Measurements from ENCODE around the gene IQCE.

Gene IQCE

DNA sequence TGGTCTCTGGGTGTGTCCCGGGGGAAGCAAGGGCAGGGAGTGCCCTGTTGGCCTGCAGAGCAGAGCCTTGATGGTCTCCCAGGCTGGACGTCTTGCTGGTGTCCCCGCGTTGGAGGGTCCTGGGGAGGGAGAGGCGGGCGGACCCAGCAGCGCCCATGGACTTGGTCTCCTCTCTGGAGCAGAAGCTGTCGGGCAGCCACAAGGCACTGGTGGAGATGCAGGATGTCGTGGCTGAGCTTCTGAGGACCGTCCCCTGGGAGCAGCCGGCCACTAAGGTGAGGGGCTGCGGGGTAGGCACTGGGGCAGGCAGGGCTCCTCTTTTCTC lies 93.9 kb downstream of the IQCE start:
- TF ChIP-seq POLR2A (IDR thresholded peaks at IDR 0.05; ENCODE audit: low read length) = no peak
- TF ChIP-seq GATA1 (IDR thresholded peaks at IDR 0.05; ENCODE audit: low read depth, low read length) = no peak
- no peak for DNase-seq

DNA sequence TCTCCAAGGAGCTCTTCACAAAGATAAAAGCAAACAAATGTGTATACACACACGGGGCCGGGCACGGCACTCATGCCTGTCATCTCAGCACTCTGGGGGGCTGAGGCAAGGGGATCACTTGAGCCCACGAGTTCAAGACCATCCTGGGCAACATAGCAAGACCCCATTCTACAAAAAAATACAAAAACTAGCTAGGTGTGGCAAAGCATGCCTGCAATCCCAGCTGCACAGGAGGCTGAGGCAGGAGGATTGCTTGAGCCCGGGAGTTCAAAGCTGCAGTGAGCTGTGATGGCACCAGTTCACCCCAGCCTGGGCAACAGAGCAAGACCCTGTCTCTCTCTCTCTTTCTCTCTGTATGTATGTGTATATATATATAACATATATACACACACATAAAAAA lies 95.3 kb downstream of the IQCE start:
- DNase-seq = no peak
- TF ChIP-seq GATA1 (IDR thresholded peaks at IDR 0.05; ENCODE audit: low read depth, low read length) (no peak), POLR2A (IDR thresholded peaks at IDR 0.05; ENCODE audit: low read length) (no peak)

DNA sequence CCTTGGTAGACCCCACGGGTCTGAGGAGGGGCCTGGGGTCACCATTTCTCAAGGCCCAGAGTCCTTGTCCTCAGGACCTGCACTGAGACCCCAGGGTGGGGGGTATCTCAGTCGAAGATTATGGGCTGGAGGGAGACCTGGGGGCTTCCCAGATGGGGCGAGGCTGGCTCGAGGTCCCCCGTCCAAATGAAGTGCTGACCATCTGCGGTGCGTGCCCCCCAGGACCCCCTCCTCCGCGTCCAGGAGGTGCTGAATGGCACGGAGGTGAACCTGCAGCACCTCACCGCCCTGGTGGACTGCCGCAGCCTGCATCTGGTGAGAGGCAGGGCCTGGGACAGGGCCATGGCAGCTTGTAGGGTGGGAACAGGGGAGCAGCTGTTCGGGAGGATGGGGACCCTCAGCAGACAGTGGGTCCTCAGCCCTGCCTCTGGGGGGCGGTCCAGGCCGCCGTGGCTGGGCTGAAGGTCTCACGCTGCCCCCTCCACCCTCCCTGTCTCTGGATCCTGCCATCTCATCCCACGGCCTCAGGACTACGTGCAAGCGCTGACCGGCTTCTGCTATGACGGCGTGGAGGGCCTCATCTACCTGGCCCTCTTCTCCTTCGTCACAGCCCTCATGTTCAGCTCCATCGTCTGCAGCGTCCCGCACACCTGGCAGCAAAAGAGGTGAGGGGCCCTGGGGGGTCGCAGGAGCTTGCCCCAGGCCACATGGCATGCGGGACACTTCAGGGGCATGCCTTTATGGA lies 97.3 kb downstream of the IQCE start:
- no peak for DNase-seq
- TF ChIP-seq GATA1 (IDR thresholded peaks at IDR 0.05; ENCODE audit: low read depth, low read length) (no peak), POLR2A (IDR thresholded peaks at IDR 0.05; ENCODE audit: low read length) (no peak)

- TF ChIP-seq POLR2A (IDR thresholded peaks at IDR 0.05; ENCODE audit: low read length) (no peak), GATA1 (IDR thresholded peaks at IDR 0.05; ENCODE audit: low read depth, low read length) (no peak)
- DNase-seq = no peak
Measured at GRCh38 chr7:2657208-2657607, 98.4 kb downstream of the IQCE start.

- DNase-seq = no peak
- TF ChIP-seq POLR2A (IDR thresholded peaks at IDR 0.05; ENCODE audit: low read length) = no peak
- no peak for TF ChIP-seq GATA1 (IDR thresholded peaks at IDR 0.05; ENCODE audit: low read depth, low read length)
Measured at GRCh38 chr7:2657920-2658671, 99.3 kb downstream of the IQCE start.

DNA sequence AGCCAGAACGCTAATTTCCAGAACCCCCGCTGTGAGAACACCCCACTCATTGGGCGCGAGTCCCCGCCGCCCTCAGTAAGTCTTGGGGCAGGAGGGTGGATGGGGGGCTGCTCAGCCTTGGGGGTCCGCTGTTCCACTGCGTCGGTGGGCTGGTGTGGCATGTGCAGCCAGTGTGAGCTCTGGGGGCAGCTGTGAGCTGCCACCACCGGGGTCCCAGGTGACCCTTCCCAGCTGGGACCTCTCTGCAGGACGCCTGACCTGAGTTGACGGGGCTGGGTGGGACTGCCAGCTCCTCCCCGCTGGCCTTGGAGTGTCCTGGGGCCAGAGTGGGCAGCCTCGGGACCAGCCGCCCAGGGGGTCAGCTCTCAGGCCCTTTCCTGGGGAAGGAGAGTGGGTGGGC lies 100.2 kb downstream of the IQCE start:
- no peak for DNase-seq
- TF ChIP-seq GATA1 (IDR thresholded peaks at IDR 0.05; ENCODE audit: low read depth, low read length) = no peak
- TF ChIP-seq POLR2A (IDR thresholded peaks at IDR 0.05; ENCODE audit: low read length) = no peak

- no peak for TF ChIP-seq POLR2A (IDR thresholded peaks at IDR 0.05; ENCODE audit: low read length)
- no peak for TF ChIP-seq GATA1 (IDR thresholded peaks at IDR 0.05; ENCODE audit: low read depth, low read length)
- DNase-seq = no peak
Measured at GRCh38 chr7:2659556-2660358, 101.0 kb downstream of the IQCE start.

- TF ChIP-seq GATA1 (IDR thresholded peaks at IDR 0.05; ENCODE audit: low read depth, low read length) (no peak), POLR2A (IDR thresholded peaks at IDR 0.05; ENCODE audit: low read length) (no peak)
- DNase-seq = no peak
Measured at GRCh38 chr7:2660359-2661095, 101.7 kb downstream of the IQCE start.

DNA sequence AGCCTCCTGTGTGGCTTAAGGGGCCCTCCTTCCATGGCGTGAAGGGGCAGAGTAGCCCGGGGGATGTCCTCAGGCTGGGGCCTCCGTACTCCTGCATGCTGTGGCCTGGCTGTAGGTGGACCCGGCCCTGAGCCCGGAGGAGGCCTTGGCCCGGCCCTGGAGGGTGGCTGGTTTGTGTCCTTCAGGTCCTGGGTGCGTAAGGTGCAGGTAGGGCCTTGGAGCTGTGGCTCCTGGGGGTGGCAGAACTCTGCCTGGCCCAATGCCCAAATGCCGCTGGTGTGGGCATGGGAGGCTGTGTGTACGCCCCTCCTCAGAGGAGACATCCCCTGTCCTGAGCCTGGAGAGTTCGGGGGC lies 102.3 kb downstream of the IQCE start:
- no peak for DNase-seq
- TF ChIP-seq GATA1 (IDR thresholded peaks at IDR 0.05; ENCODE audit: low read depth, low read length) (no peak), POLR2A (IDR thresholded peaks at IDR 0.05; ENCODE audit: low read length) (no peak)

DNA sequence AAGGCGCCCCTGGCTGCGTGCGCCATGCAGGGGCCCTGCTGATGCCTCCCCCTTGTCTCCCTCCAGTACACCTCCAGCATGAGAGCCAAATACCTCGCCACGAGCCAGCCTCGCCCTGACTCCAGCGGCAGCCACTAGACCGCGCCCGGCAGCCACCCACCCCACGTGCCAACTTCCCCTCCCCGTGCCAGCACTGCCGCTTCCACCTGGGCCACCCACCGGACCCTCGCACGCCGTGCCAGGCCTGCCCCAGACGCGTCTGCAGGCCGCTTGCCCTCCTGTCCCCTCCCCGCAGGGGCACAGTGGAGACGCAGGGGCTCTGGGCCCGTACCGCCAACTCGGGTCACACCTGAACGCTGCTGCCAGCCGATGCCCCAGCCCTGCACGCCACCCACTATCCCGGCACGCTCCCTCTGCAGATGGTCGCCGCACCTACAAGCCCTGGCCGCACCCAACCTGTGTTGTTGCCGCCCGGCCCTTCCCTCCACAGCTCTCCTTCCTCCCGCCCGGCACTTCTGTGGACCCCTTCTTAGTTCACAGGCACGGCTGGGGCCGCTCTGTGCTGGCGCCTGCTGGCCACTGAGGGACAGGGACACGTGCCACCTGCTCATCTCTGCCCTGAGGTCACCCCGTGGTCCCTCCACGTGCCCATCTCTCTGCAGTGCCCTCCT lies 103.0 kb downstream of the IQCE start:
- no peak for TF ChIP-seq GATA1 (IDR thresholded peaks at IDR 0.05; ENCODE audit: low read depth, low read length)
- TF ChIP-seq POLR2A (IDR thresholded peaks at IDR 0.05; ENCODE audit: low read length) = no peak

DNA sequence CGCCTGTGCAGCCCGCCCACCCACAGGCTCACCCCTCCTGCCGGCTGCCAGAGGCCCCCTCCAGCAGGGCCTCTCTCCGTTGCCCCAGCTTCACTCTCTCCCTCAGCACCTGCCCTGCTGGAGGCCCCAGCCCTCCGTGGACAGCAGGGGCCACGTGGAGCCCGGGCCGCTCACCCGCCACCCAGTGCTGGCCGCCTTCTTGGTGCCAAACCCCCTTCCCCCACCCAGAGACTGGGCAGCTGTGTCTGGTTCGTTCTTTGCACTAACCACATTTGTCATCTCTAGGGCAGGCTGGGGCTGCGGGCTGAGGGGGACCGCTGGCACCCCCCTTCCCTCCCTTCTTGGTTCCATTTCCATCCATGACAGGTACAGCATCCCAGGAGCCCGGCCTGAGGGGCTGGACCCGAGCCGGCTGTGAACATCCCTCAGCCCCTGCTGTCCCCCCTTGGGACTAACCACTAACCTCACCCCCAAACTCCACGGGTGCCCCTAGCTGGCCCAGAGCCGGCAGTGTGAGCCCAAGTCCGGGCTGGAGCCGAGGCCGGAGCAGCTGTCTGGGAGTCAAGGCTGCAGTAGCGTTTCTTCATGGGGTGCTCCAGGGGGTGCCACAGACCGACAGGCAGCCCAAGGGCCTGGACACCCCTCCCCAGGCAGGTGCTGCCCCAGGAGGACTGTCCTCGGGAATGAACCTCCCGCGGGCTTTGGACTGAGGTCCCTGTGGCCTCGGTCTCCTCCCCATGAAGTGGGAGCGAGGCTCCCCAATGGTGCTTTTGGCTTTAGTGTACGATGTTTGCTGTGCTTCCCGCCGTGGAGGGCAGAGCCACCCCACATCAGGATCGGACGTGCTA lies 103.7 kb downstream of the IQCE start:
- DNase-seq = no peak
- no peak for TF ChIP-seq POLR2A (IDR thresholded peaks at IDR 0.05; ENCODE audit: low read length)
- no peak for TF ChIP-seq GATA1 (IDR thresholded peaks at IDR 0.05; ENCODE audit: low read depth, low read length)

More for the DNA sequence above, 103.0 kb downstream of the IQCE start:
- DNase-seq = no peak

GRCh38 chr7:2663121-2663886 lies 104.5 kb downstream of the IQCE start:
- no peak for DNase-seq
- TF ChIP-seq POLR2A (IDR thresholded peaks at IDR 0.05; ENCODE audit: low read length) = no peak
- TF ChIP-seq GATA1 (IDR thresholded peaks at IDR 0.05; ENCODE audit: low read depth, low read length) = no peak

Measured in erythroblast (primary cell).